GM10248 (cell line): ENCODE measurements around the gene CCL11.

ENCODE experiments used
- CTCF ChIA-PET: fragments of 300-600 bp; sonication (Branson Sonifier 250); formaldehyde crosslinking; extraction: SDS; loops from one replicate; lab custom pipeline; 2021; ENCODE audit warnings: antibody characterized with exemption; lab: Yijun Ruan, JAX
- POLR2A ChIA-PET: fragments of 350-650 bp; sonication (Branson Sonifier 250); formaldehyde crosslinking; extraction: SDS; loops from one replicate; lab custom pipeline; 2020; ENCODE audit warnings: antibody characterized with exemption; lab: Yijun Ruan, JAX
- DNase-seq: peaks from one replicate; pipeline ENCODE4 v3.0.0; 2012; ENCODE audit errors: extremely low spot score
- CTCF ChIP-seq: IDR thresholded peaks from 2 replicates; pipeline ENCODE4 v1.5.1; 2012; ENCODE audit warnings: mild to moderate bottlenecking, low read depth; ENCODE audit errors: extremely low read depth, missing control alignments, control extremely low read depth

Gene CCL11

GRCh38 chr17:34300652-34301370 lies 15.3 kb downstream of the CCL11 start:
- ChIA-PET POLR2A (no interaction called here), CTCF (interaction anchor here (1.0 to 1.5 kb wide), 2 partner anchors 21 to 100 kb away, joined by 3 to 5 read pairs; no protein-coding TSS in a partner anchor)
- TF ChIP-seq CTCF: no peak
- DNase-seq: no peak

- POLR2A ChIA-PET: no interaction called here
- no peak for TF ChIP-seq CTCF
- no peak for DNase-seq
- CTCF ChIA-PET: interaction anchor here (1.1 to 1.5 kb wide), 3 partner anchors 10 to 59 kb away, joined by 3 to 5 read pairs (median 4); no protein-coding TSS in a partner anchor
Observed at GRCh38 chr17:34301986-34302385, 16.4 kb downstream of the CCL11 start.

GRCh38 chr17:34302636-34303035 lies 17.1 kb downstream of the CCL11 start:
- no peak for TF ChIP-seq CTCF
- ChIA-PET CTCF (interaction anchor here (1.1 to 1.5 kb wide), 2 partner anchors 11 to 58 kb away, joined by 3 to 4 read pairs; no protein-coding TSS in a partner anchor), POLR2A (no interaction called here)
- no peak for DNase-seq

GRCh38 chr17:34303606-34304005 lies 18.1 kb downstream of the CCL11 start:
- no peak for TF ChIP-seq CTCF
- POLR2A ChIA-PET: no interaction called here
- CTCF ChIA-PET: no interaction called here
- DNase-seq: no peak

- TF ChIP-seq CTCF: no peak
- DNase-seq: no peak
- POLR2A ChIA-PET: no interaction called here
- CTCF ChIA-PET: interaction anchor here (0.7 to 1.6 kb wide), 4 partner anchors 12 to 36 kb away, joined by 3 to 4 read pairs (median 4); no protein-coding TSS in a partner anchor
Observed at GRCh38 chr17:34305061-34305460, 19.5 kb downstream of the CCL11 start.

- no peak for DNase-seq
- CTCF ChIA-PET: interaction anchor here (1.6 kb wide), 2 partner anchors 16 to 17 kb away, joined by 4 read pairs; no protein-coding TSS in a partner anchor
- POLR2A ChIA-PET: no interaction called here
- no peak for TF ChIP-seq CTCF
Observed at GRCh38 chr17:34305606-34306005, 20.1 kb downstream of the CCL11 start.
